Smooth muscle cell (in vitro differentiated cells): Measurements from ENCODE around the gene THSD7B. TPM values are rescaled to one million over a fixed set of nuclear protein-coding genes. Genes with fewer than 3 reads are reported as not detected.
"Not testable (repeated sequence)": the region's sequence is repeated elsewhere in the genome, so short reads cannot be mapped to it uniquely, and the experiment has no call there.

Experiments used
- DNase-seq: peaks from one replicate; lab custom pipeline; 2025; ENCODE audit not compliant: unreplicated experiment; lab: John Stamatoyannopoulos, UW
- H2AFZ ChIP-seq: fragments of 200-600 bp; sonication (generic); 2 replicates; pipeline ENCODE4 v1.6.0; 2016; ENCODE audit warnings: antibody characterized with exemption, low read depth, mild to moderate bottlenecking
- H3F3A ChIP-seq: fragments of 200-600 bp; sonication (generic); 2 replicates; pipeline ENCODE4 v1.6.0; 2017; ENCODE audit warnings: antibody characterized with exemption, low read depth
- H3K27ac ChIP-seq: fragments of 200-600 bp; sonication (generic); 2 replicates; pipeline ENCODE4 v1.5.1; 2016; ENCODE audit warnings: low read depth, mild to moderate bottlenecking
- H3K27me3 ChIP-seq: fragments of 200-600 bp; sonication (generic); 2 replicates; pipeline ENCODE4 v1.6.1; 2016; ENCODE audit warnings: low read depth, mild to moderate bottlenecking
- H3K36me3 ChIP-seq: fragments of 200-600 bp; sonication (generic); 2 replicates; pipeline ENCODE4 v1.5.1; 2016; ENCODE audit warnings: low read depth
- H3K4me1 ChIP-seq: fragments of 200-600 bp; sonication (generic); 2 replicates; pipeline ENCODE4 v1.5.1; 2016; ENCODE audit warnings: low read depth
- H3K4me2 ChIP-seq: fragments of 200-600 bp; sonication (generic); 2 replicates; pipeline ENCODE4 v1.6.0; 2016; ENCODE audit warnings: mild to moderate bottlenecking
- H3K4me3 ChIP-seq: fragments of 200-600 bp; sonication (generic); 2 replicates; pipeline ENCODE4 v1.5.1; 2016; ENCODE audit warnings: mild to moderate bottlenecking
- H3K79me2 ChIP-seq: fragments of 200-600 bp; sonication (generic); 2 replicates; pipeline ENCODE4 v1.6.0; 2016; ENCODE audit warnings: low read depth, mild to moderate bottlenecking
- H3K9ac ChIP-seq: fragments of 200-600 bp; sonication (generic); 2 replicates; pipeline ENCODE4 v1.6.0; 2016; ENCODE audit warnings: low read depth
- H3K9me3 ChIP-seq: fragments of 200-600 bp; sonication (generic); replicated peaks from 2 replicates; pipeline ENCODE4 v1.5.1; 2016; ENCODE audit warnings: low read depth
- H4K20me1 ChIP-seq: fragments of 200-600 bp; sonication (generic); 2 replicates; pipeline ENCODE4 v1.6.0; 2016; ENCODE audit warnings: low read depth
- CTCF ChIP-seq: fragments of 200-600 bp; sonication (generic); IDR thresholded peaks from 2 replicates; pipeline ENCODE4 v1.5.1; 2017; ENCODE audit warnings: borderline replicate concordance, mild to moderate bottlenecking, antibody characterized with exemption; ENCODE audit not compliant: insufficient read depth, poor library complexity, severe bottlenecking
- WGBS: methylation state at CpG from one replicate; pipeline ENCODE4 v1.1.7; 2016; ENCODE audit warnings: low lambda C conversion rate; 5-methylcytosine and 5-hydroxymethylcytosine counted together
- polyA plus RNA-seq: library from polyadenylated mRNA; unstranded; fragments of >200 nt; fragmentation: Nextera tagmentation; extraction: Ambion mirVana; gene quantifications from 2 replicates; pipeline ENCODE4 v1.2.1, GENCODE V29; 2016
- total RNA-seq: library from RNA; depleted of rRNA; stranded (reverse); fragments of >200 nt; gene quantifications from 2 replicates; pipeline ENCODE4 v1.2.3, GENCODE V29; 2014

The THSD7B gene
- total and polyA plus RNA-seq, 2 experiments from 2014 or later, result not detected

- Histone ChIP-seq H3K27ac (no peak overlapping the region), H3K4me1 (no peaks in the 10 kb centered on the region), H3K79me2 (no peaks in the 10 kb centered on the region), H3K9me3 (no peaks in the 10 kb centered on the region), H3K4me3 (no peak overlapping the region), H4K20me1 (no peaks in the 10 kb centered on the region), H3K4me2 (no peak overlapping the region), H3K9ac (no peak overlapping the region), H3F3A (no peaks in the 10 kb centered on the region), H3K27me3 (no peaks in the 10 kb centered on the region), H2AFZ (no peak overlapping the region), H3K36me3 (no peaks in the 10 kb centered on the region)
- no peak for DNase-seq
- WGBS, result 80% methylated on average over 1 of the region's 1 CpG
- TF ChIP-seq CTCF, result no peak
Observed at GRCh38 chr2:137321566-137321965, 556.2 kb downstream of the THSD7B start.

GRCh38 chr2:137331562-137331961, 566.2 kb downstream of the THSD7B start:
- H3K4me1 ChIP-seq, H3K4me3 ChIP-seq, H4K20me1 ChIP-seq, H3K79me2 ChIP-seq, H3F3A ChIP-seq, H3K9ac ChIP-seq, H3K27ac ChIP-seq, DNase-seq, H2AFZ ChIP-seq, H3K36me3 ChIP-seq, H3K4me2 ChIP-seq, H3K9me3 ChIP-seq, H3K27me3 ChIP-seq: not testable (repeated sequence)
- WGBS, result 95% methylated on average over 12 of the region's 25 CpGs

GRCh38 chr2:137333386-137334165, 568.2 kb downstream of the THSD7B start:
- Histone ChIP-seq H3K4me1 (no peaks in the 10 kb centered on the region), H3F3A (no peaks in the 10 kb centered on the region), H3K79me2 (no peaks in the 10 kb centered on the region), H2AFZ (no peak overlapping the region), H3K4me2 (no peak overlapping the region), H3K36me3 (no peaks in the 10 kb centered on the region), H3K27me3 (no peaks in the 10 kb centered on the region), H3K9ac (no peak overlapping the region), H3K4me3 (no peak overlapping the region), H3K9me3 (no peaks in the 10 kb centered on the region), H3K27ac (no peak overlapping the region), H4K20me1 (no peaks in the 10 kb centered on the region)
- TF ChIP-seq CTCF, result no peak
- no peak for DNase-seq
- WGBS, result 60% methylated on average over 4 of the region's 4 CpGs

- H3K4me2 ChIP-seq, result no peak overlapping the region
- TF ChIP-seq CTCF, result no peak
- H4K20me1 ChIP-seq, result no peaks in the 10 kb centered on the region
- DNase-seq, result no peak
- no peak overlapping the region for H3K27ac ChIP-seq
- H3K4me3 ChIP-seq, result no peak overlapping the region
- no peaks in the 10 kb centered on the region for H3F3A ChIP-seq
- no peak overlapping the region for H3K9ac ChIP-seq
- no peak overlapping the region for H2AFZ ChIP-seq
- no peaks in the 10 kb centered on the region for H3K27me3 ChIP-seq
- no peaks in the 10 kb centered on the region for H3K79me2 ChIP-seq
- no peaks in the 10 kb centered on the region for H3K9me3 ChIP-seq
- no peaks in the 10 kb centered on the region for H3K4me1 ChIP-seq
- WGBS, result 76% methylated on average over 2 of the region's 2 CpGs
- H3K36me3 ChIP-seq, result no peaks in the 10 kb centered on the region
Observed at GRCh38 chr2:137336067-137336466, 570.7 kb downstream of the THSD7B start.
